Embryonic facial prominence (tissue), 1 donor: Measurements from ENCODE around the gene ERV3-1.
A peak's percentile ranks its signal among the peaks of the same experiment; 100 is the strongest.
"Not testable (repeated sequence)": the region's sequence is repeated elsewhere in the genome, so short reads cannot be mapped to it uniquely, and the experiment has no call there.

Experiments used
- DNase-seq: peaks from one replicate; pipeline ENCODE4 v3.0.0-alpha.2; 2016; ENCODE audit errors: extremely low spot score

Gene ERV3-1

DNA sequence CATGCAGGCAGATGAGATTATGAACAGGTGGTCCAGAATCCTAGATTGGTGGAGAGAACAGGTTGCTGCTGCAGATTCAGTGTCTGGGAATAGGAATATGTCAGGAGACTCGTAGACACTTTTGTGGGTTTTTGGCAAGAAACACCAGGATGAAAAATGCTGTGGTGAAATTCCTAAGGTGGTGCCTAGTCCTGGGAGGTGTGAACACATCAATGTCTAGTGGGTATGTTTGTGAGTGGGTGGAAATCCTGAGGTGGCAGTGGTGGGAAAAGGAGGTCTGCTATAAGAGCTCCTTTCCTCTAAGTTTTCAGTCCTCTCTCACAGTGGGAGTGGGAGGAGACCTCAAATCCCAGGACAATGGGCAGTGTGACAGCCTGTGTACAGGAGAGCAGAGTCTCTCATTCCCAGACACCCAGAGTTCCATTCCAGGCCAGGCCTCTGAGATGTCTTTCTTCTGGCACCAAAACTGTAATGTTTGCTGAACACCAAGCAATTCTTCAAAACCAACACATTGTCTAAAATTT is 5.1 kb downstream of the ERV3-1 start:
- no peak for DNase-seq

- no peak for DNase-seq
These were observed 7.1 kb downstream of the ERV3-1 start for GRCh38 chr7:64999165-65000004.

- no peak for DNase-seq
These were observed 7.7 kb downstream of the ERV3-1 start for GRCh38 chr7:64998865-64999164.

- DNase-seq, result no peak
These were observed 8.5 kb downstream of the ERV3-1 start for GRCh38 chr7:64997927-64998391.

DNA sequence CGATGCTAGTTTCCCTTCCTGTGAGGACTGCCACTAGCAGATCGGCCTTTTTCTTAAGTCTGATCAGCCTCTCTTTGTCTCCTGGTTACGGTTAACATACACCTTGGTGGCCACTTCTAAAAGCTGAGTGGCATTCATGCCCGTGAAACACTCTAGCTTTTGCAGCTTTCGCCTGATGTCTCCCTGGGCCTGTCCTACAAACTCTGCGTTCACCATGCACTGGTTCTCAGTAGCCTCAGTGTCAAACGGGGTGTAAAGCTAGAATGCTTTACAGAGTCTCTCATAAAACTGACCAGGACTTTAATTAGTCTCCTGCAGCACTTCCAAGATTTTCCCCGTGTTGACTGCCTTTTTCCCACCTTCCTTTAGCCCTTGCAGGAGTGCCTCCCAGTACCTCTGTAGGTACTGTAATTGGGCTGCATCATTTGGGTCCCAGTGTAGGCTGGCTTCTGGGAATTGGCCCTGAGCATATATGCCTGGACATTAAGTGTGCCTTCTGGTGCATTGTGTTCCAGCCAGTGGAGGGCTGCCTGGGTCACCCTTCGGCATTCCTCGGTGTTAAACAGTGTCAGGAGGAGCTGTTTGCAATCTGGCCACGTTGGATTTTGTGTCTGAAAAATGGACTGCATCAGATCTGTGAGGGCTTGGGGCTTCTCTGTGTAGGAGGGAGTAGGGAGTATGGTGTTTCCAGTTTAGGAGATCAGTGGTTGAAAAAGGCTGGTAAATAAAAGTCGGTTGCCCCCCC is 9.2 kb downstream of the ERV3-1 start:
- DNase-seq, result no peak

- DNase-seq, result no peak
These were observed 10.2 kb downstream of the ERV3-1 start for GRCh38 chr7:64996305-64996704.

GRCh38 chr7:64993901-64994300 is 12.6 kb downstream of the ERV3-1 start:
- DNase-seq, result no peak

DNA sequence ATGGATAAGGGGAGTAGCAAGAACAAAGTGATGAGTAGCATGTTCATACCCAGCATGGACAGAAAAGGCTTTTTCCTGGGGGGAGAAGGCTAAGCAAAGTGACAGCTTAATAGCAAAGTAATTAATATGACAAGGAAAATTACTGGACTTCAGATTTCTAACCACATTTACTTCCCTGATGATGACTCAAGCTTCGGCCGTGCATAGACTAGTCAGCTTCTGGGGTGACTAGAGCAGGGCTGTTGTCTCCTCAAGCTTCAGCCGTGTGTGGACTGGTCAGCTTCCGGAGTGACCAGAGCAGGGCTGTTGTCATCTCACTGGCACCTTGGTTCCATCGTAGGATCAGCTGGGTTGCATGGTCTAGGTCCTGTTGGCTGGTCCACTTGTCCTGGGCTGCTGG is 13.5 kb downstream of the ERV3-1 start:
- no peak for DNase-seq

DNA sequence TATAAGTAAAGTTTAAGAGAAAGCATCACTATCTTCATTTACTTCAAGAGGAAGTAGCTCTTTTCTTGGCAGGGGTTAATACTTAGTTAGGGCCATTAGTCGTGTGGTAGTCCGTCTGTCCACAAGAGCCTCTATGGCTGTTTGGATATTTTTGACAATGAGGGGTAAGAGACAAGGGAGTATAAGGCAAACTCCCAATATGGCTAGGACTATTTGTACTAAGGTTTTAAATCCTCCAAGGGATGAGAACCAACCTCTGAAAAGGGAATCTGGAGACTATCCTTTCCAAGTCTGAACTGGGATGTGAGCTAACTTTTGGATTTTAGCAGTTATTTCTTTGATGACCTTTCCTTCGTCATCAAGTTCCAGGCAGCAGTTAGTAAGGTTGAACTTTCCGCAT is 15.6 kb downstream of the ERV3-1 start, which contains the start of gene ZNF117:
Gene ZNF117 (minus strand): TSS at position 101 of the 400 bp plus-strand sequence.
- no peak for DNase-seq

DNA sequence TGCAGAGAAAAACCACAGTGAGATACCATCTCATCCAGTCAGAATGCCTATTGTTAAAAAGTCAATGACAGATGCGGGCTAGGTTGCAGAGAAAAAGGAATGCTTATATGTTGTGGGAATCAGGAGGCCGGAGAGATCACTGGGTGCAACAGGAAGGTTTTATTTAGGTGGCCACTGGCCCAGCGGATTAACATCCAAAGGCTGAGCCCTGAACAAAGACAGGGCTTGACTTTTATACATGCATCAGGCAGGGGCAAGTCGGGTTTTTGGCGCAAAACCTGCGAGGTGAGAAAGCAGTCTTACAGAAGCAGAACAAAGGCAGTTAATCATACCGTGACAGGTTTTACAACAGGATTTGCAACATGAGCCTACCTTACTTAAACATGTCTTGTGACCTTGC is 16.3 kb downstream of the ERV3-1 start:
- DNase-seq, result no peak

- no peak for DNase-seq
These were observed 27.8 kb downstream of the ERV3-1 start for GRCh38 chr7:64978497-64979203.

DNA sequence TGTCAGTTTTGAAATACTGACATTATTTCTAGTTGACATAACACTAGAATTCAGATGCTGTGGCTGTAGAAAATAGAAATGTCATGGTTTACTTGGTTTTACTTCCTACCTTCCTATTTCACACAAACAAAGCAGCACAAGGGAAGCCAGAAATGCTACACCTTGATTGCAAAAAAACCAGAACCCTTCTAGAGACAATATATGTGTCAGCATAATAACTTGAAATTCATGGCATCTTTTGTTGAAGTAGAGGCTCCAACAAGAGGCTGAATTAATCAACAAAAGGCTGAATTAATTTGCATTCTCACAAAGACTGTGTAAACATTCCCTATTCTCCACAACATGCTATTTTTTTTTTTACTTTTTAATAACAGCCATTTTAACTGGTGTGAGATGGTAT is 40.9 kb downstream of the ERV3-1 start:
- DNase-seq, result no peak

DNA sequence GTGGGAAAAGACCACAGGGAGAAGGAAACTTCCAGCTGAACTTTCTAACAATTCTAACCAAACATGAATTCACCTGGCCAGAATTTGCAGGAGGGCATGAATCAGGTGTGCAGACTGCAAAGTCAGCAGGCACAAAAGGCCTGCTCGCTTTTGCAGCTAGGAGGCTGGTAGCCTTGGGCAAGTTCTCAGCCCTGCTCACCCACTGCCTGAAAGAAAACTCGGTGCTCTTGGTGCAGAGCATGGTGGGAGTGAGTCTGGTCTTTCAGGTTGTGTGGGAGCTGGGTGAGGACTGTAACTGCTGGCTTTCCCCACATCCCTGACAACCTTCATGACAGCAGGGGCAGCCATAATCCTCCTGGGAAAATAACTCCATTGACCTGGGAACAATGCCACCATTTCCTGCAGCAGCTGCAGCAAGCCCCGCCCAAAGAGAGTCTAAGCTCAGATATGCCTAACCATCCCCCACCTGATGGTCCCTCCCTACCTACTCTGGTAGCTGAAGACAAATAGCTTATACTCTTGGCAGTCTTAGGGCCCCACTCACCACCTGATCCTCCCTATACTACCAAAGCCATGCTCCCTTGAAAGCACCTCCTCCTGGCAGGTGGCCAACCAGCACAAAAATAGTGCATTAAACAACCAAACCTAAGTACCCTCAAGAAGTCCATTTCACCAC is 47.3 kb downstream of the ERV3-1 start:
- DNase-seq, result no peak

DNA sequence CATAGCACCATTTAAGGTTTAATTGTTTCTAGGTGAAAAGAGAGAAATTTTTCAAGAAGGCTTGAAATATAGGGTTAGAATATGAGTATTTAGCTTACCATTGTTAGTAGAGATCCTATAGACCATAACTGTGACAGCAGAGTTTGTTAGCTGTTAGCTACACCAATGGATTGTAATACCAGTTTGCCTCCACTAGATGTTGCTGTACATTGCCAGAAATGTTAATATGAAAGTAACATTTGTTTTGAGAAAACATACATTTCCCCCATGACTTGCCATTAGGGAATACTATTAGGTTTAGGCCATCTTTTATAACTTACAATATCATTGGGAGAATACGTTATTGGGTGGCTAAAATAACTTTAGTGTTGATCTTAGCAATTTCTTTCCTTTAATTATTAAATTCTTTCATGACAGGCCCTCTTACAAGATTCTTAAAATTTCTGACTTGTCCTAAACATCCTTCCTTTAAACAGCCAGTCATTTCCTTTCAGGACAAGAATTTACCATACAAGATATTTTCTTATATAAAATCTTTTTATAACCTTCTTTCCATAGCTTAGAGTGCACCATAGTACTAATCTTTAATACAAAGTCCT is 55.1 kb downstream of the ERV3-1 start:
- DNase-seq, result peak; percentile 36

GRCh38 chr7:64950673-64951072 is 55.8 kb downstream of the ERV3-1 start:
- DNase-seq, result not testable (repeated sequence)

- DNase-seq, result not testable (repeated sequence)
These were observed 57.7 kb downstream of the ERV3-1 start for GRCh38 chr7:64948774-64949173.

- DNase-seq, result no peak
These were observed 59.1 kb downstream of the ERV3-1 start for GRCh38 chr7:64947252-64948000.

GRCh38 chr7:64946772-64947171 is 59.7 kb downstream of the ERV3-1 start:
- no peak for DNase-seq

DNA sequence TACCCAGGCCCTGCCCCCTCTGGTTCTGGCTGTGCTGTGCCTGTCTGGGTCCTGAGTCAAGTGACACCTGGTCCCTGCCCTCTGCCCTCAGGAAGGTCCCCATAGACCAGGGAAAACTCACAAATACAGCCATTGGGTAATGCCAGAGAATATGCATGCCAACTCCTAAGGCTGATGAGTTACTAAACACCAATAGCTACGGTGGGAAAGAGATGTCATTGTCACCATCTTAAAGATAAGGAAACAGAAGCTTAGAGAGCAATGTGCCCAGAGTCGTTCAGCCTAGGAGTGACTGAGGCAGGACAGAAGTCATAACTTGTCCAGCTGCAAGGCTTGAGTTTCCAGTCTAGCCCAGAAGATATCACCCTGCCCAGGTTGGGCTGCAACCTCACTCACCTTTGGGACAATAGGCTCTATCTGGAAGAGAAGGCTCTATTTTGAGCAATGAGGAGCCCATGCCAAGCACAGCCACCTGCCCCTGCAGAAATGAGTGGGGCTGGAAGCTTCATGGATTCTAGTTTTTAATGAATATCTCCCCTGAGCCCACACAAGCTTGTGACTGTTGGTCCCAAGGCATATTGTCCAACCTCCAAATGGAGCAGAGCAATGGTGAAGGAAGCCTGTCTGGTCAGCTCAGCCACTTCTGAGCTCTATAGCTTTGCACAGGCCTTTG is 60.8 kb downstream of the ERV3-1 start:
- DNase-seq, result no peak
